Measurements from ENCODE around the gene SKIC8.
"Not testable (repeated sequence)": the region's sequence is repeated elsewhere in the genome, so short reads cannot be mapped to it uniquely, and the experiment has no call there.

SKIC8 gene

DNA sequence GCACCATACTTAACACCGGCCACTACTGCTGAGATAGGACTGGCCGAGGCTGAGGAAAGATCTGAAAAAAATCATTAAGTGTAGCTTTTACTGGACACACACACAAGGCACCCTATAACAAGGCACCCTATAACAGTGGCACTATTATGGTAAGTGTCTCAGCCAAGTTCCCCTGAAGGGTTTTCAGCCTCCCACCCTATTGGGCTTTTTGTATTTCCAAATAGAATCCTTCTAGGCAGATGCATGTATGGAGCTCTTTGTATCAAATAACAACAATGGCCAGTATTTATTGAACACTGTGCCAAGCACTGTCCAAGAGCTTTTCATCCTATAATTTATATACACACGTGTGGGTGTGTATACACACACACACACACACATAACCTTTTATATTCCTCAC lies 41.7 kb downstream of the SKIC8 start:
- 94 to 100% methylated on average over 2 to 3 of the region's 3 CpGs for WGBS, 2 experiments
- no peaks in the 10 kb centered on the region for H3K4me1 ChIP-seq (ENCODE audit: control insufficient read depth, insufficient read depth, low read length)
- H3K4me3 ChIP-seq (ENCODE audit: insufficient read depth, low read depth, low read length), result no peak overlapping the region
- H3K36me3 ChIP-seq (ENCODE audit: control insufficient read depth, insufficient read depth, low read length), result no peaks in the 10 kb centered on the region
- no peak overlapping the region for H3K27ac ChIP-seq (ENCODE audit: insufficient read depth, low read depth, low read length, poor library complexity, severe bottlenecking)
- no peaks in the 10 kb centered on the region for H3K9me3 ChIP-seq (ENCODE audit: control insufficient read depth, low read length)
- H3K27me3 ChIP-seq (ENCODE audit: control insufficient read depth, insufficient read depth, low read length, poor library complexity, severe bottlenecking), result peaks cover 5% of the 10 kb centered on the region

DNA sequence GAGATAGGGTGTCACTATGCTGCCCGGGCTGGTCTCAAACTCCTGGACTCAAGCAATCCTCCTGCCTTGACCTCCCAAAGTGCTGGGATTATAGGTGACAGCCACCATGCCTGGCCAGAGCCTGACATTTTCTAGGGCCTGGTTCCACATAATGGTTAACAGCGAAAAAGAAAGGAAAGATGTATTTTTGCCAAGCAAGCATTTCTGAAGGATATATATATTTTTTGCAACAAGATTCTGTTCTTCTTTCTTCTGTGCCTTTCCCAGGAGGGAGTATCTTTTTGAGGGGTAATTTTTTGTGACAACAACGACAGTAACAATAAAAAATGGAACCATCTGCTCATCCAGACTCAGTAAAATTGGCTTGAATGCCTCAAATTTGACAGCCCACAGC lies 43.4 kb downstream of the SKIC8 start:
- WGBS, 2 experiments, result 70 to 95% methylated on average over 3 of the region's 3 CpGs
- Histone ChIP-seq H3K27ac (ENCODE audit: insufficient read depth, low read depth, low read length, poor library complexity, severe bottlenecking) (no peak overlapping the region), H3K9me3 (ENCODE audit: control insufficient read depth, low read length) (no peaks in the 10 kb centered on the region), H3K4me1 (ENCODE audit: control insufficient read depth, insufficient read depth, low read length) (no peaks in the 10 kb centered on the region), H3K4me3 (ENCODE audit: insufficient read depth, low read depth, low read length) (no peak overlapping the region), H3K36me3 (ENCODE audit: control insufficient read depth, insufficient read depth, low read length) (no peaks in the 10 kb centered on the region), H3K27me3 (ENCODE audit: control insufficient read depth, insufficient read depth, low read length, poor library complexity, severe bottlenecking) (peaks cover under 1% of the 10 kb centered on the region)

DNA sequence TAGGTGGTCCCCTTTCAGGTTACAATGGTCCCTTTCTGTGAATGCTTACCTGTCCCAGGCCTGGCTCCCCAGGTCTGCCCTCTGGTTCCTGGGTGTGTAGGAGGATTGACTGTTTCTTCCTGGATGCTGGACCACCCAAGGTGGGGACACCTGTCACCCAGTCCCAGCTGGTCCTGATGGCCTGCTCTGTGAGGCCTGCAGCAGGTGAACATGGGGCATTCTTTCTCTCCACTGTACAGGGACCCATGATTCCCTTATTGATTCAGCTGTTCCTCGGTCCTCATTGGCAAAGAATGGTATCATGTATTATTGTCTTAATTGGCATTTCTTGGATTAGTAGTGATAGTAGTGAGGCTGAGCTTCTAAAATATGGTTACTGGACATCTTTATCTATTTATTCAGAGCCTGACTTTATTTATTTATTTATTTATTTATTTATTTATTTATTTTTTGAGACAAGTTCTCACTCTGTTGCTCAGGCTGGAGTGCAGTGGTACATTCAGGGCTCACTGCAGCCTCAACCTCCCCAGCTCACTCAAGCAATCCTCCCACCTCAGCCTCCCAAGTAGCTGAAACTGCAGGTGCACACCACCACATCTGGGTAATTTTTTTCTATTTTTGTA lies 43.9 kb downstream of the SKIC8 start:
- Histone ChIP-seq H3K27ac (ENCODE audit: insufficient read depth, low read depth, low read length, poor library complexity, severe bottlenecking) (no peak overlapping the region), H3K36me3 (ENCODE audit: control insufficient read depth, insufficient read depth, low read length) (no peaks in the 10 kb centered on the region), H3K27me3 (ENCODE audit: control insufficient read depth, insufficient read depth, low read length, poor library complexity, severe bottlenecking) (no peaks in the 10 kb centered on the region), H3K4me3 (ENCODE audit: insufficient read depth, low read depth, low read length) (no peak overlapping the region), H3K9me3 (ENCODE audit: control insufficient read depth, low read length) (no peaks in the 10 kb centered on the region), H3K4me1 (ENCODE audit: control insufficient read depth, insufficient read depth, low read length) (no peaks in the 10 kb centered on the region)
- 90 to 95% methylated on average over 1 of the region's 1 CpG for WGBS, 2 experiments

DNA sequence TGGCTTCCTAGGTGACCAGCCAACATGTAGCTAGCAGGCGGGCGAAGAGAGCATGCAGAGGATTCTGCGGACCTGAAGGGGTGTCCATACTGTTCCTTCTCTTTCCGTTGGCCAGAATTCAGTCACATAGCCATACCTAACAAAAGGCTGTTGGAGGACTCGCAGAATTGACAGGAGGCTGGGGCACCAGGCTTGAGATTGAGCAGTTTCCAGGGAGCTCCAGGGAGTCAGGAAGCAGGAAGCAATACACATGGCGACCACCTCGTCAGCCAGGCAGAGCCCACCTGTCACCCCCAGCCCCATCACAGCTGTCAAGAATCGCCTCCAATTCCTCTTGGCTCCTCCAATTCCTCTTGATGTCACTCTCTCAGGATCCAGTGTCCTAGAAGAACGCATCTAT lies 48.3 kb downstream of the SKIC8 start:
- Histone ChIP-seq H3K4me3 (ENCODE audit: insufficient read depth, low read depth, low read length) (no peak overlapping the region), H3K9me3 (ENCODE audit: control insufficient read depth, low read length) (no peaks in the 10 kb centered on the region), H3K36me3 (ENCODE audit: control insufficient read depth, insufficient read depth, low read length) (no peaks in the 10 kb centered on the region), H3K27ac (ENCODE audit: insufficient read depth, low read depth, low read length, poor library complexity, severe bottlenecking) (no peak overlapping the region), H3K4me1 (ENCODE audit: control insufficient read depth, insufficient read depth, low read length) (no peaks in the 10 kb centered on the region), H3K27me3 (ENCODE audit: control insufficient read depth, insufficient read depth, low read length, poor library complexity, severe bottlenecking) (no peaks in the 10 kb centered on the region)
- 85 to 87% methylated on average over 9 of the region's 9 CpGs for WGBS, 2 experiments

DNA sequence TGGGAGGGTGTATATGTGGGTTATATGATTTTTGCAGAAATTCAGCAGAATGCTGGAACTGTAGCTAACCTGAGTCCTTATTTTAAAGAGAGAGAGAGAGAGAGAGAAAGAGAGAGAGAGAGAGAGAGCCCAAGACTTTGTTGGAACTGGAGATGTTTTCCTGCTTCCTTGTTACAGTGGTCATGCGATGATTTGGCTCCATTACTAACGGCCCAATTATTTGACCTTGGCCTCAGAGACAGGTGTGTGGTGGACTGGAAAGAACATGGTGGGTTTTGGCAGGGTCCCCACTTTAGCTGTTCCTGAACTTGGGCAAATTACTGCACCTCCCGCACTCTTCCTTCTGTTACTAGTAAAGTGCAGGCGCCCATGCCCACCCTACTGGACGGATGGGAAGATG lies 50.3 kb downstream of the SKIC8 start:
- WGBS, 2 experiments, result 91 to 95% methylated on average over 5 of the region's 5 CpGs

DNA sequence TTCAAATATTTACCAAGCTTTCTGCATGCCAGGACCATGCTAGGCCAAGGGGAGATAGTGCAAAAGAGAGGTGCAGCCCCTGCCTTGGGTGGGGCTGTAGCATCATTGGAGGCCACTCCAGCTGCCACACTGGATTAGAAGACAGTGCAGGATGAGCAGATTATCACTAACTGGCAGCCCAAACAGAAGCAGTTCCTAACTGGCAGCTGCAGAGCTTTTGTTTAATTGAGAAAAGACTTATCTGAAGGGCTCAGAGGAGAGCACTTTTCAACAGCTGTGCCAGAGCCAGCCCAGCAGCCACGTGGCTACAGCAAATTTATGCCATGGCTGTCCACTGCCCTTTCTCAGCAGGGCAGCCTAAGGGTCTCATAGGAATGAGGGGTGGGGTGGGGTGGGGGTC lies 51.5 kb downstream of the SKIC8 start:
- Histone ChIP-seq H3K9me3 (ENCODE audit: control insufficient read depth, low read length) (no peaks in the 10 kb centered on the region), H3K27ac (ENCODE audit: insufficient read depth, low read depth, low read length, poor library complexity, severe bottlenecking) (no peak overlapping the region), H3K4me1 (ENCODE audit: control insufficient read depth, insufficient read depth, low read length) (peaks cover 8% of the 10 kb centered on the region), H3K4me3 (ENCODE audit: insufficient read depth, low read depth, low read length) (no peak overlapping the region), H3K36me3 (ENCODE audit: control insufficient read depth, insufficient read depth, low read length) (no peaks in the 10 kb centered on the region), H3K27me3 (ENCODE audit: control insufficient read depth, insufficient read depth, low read length, poor library complexity, severe bottlenecking) (no peaks in the 10 kb centered on the region)
- 67 to 71% methylated on average over 1 of the region's 1 CpG for WGBS, 2 experiments

More for the DNA sequence above, 50.3 kb downstream of the SKIC8 start:
- no peaks in the 10 kb centered on the region for H3K27me3 ChIP-seq (ENCODE audit: control insufficient read depth, insufficient read depth, low read length, poor library complexity, severe bottlenecking)
- no peak overlapping the region for H3K4me3 ChIP-seq (ENCODE audit: insufficient read depth, low read depth, low read length)
- H3K9me3 ChIP-seq (ENCODE audit: control insufficient read depth, low read length), result no peaks in the 10 kb centered on the region
- no peak overlapping the region for H3K27ac ChIP-seq (ENCODE audit: insufficient read depth, low read depth, low read length, poor library complexity, severe bottlenecking)
- H3K36me3 ChIP-seq (ENCODE audit: control insufficient read depth, insufficient read depth, low read length), result no peaks in the 10 kb centered on the region
- no peaks in the 10 kb centered on the region for H3K4me1 ChIP-seq (ENCODE audit: control insufficient read depth, insufficient read depth, low read length)

DNA sequence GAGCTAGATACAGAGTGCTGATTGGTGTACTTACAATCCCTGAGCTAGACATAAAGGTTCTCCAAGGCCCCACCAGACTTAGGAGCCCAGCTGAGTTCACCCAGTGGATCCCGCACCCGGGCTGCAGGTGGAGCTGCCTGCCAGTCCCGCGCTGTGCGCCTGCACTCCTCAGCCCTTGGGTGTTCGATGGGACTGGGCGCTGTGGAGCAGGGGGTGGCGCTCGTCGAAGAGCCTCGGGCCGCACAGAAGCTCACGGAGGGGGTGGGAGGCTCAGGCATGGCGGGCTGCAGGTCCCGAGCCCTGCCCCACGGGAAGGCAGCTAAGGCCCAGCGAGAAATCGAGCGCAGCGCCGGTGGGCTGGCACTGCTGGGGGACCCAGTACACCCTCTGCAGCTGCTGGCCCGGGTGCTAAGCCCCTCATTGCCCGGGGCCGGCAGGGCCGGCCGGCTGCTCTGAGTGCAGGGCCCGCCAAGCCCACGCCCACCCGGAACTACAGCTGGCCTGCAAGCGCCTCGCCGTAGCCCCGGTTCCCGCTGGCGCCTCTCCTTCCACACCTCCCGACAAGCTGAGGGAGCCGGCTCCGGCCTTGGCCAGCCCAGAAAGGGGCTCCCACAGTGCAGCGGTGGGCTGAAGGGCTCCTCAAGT lies 53.3 kb downstream of the SKIC8 start:
- 92 to 96% methylated on average over 39 of the region's 39 CpGs for WGBS, 2 experiments
- H3K4me3 ChIP-seq (ENCODE audit: insufficient read depth, low read depth, low read length); H3K27ac ChIP-seq (ENCODE audit: insufficient read depth, low read depth, low read length, poor library complexity, severe bottlenecking); H3K36me3 ChIP-seq (ENCODE audit: control insufficient read depth, insufficient read depth, low read length); H3K4me1 ChIP-seq (ENCODE audit: control insufficient read depth, insufficient read depth, low read length); H3K9me3 ChIP-seq (ENCODE audit: control insufficient read depth, low read length); H3K27me3 ChIP-seq (ENCODE audit: control insufficient read depth, insufficient read depth, low read length, poor library complexity, severe bottlenecking): not testable (repeated sequence)

DNA sequence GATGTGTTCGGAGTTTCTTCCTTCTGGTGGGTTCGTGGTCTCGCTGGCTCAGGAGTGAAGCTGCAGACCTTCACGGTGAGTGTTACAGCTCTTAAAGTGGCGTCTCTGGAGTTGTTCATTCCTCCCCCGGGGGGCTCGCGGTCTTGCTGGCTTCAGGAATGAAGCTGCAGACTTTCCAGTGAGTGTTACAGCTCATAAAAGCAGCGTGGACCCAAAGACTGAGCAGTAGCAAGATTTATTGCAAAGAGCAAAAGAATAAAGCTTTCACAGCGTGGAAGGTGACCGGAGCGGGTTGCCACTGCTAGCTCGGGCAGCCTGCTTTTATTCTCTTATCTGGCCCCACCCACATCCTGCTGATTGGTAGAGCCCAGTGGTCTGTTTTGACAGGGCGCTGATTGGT lies 54.0 kb downstream of the SKIC8 start:
- WGBS, 2 experiments, result 92 to 95% methylated on average over 13 of the region's 14 CpGs
- not testable (repeated sequence) for H3K4me3 ChIP-seq (ENCODE audit: insufficient read depth, low read depth, low read length); H3K4me1 ChIP-seq (ENCODE audit: control insufficient read depth, insufficient read depth, low read length); H3K36me3 ChIP-seq (ENCODE audit: control insufficient read depth, insufficient read depth, low read length); H3K9me3 ChIP-seq (ENCODE audit: control insufficient read depth, low read length); H3K27me3 ChIP-seq (ENCODE audit: control insufficient read depth, insufficient read depth, low read length, poor library complexity, severe bottlenecking); H3K27ac ChIP-seq (ENCODE audit: insufficient read depth, low read depth, low read length, poor library complexity, severe bottlenecking)

DNA sequence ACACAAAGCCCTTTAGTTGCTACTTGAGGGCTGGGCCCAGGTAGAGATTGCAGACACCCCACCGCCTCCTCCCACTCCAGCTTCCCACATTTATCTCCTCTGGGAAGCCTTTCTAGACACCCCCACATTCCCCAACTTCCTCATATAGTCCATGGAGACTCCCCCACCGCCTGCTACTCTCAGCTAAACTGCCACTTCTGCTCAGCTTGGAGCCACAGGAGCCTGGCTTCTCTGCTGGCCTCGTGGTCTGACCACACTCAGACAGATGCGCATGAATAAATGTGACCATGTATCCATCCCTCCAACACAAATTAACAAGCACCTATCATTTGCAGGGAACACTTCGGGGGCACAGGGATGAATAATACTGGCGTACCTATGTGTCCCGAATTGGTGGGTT lies 54.5 kb downstream of the SKIC8 start:
- Histone ChIP-seq H3K4me1 (ENCODE audit: control insufficient read depth, insufficient read depth, low read length) (peaks cover 8% of the 10 kb centered on the region), H3K4me3 (ENCODE audit: insufficient read depth, low read depth, low read length) (no peak overlapping the region), H3K27me3 (ENCODE audit: control insufficient read depth, insufficient read depth, low read length, poor library complexity, severe bottlenecking) (no peaks in the 10 kb centered on the region), H3K9me3 (ENCODE audit: control insufficient read depth, low read length) (no peaks in the 10 kb centered on the region), H3K27ac (ENCODE audit: insufficient read depth, low read depth, low read length, poor library complexity, severe bottlenecking) (no peak overlapping the region), H3K36me3 (ENCODE audit: control insufficient read depth, insufficient read depth, low read length) (no peaks in the 10 kb centered on the region)
- 66 to 69% methylated on average over 7 of the region's 7 CpGs for WGBS, 2 experiments

DNA sequence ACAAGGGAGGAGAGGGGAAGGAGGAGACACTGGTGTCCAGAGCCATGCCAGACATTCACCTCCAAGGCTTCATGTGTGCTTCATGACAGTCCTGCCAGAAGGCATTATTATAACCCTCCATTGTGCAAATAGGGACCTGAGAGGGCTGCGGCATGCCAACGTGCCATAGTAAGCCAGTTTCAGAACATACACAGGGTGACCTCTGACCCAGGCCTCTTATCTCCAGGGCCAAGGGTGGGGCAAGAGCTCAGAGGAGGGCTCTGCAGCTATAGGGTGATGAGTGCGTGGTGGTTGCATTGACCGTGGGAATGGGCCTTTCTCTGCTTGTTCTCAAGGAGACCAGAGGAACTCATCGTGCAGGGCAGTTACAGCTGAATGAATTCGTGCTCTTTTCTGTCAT lies 55.3 kb downstream of the SKIC8 start:
- Histone ChIP-seq H3K27ac (ENCODE audit: insufficient read depth, low read depth, low read length, poor library complexity, severe bottlenecking) (no peak overlapping the region), H3K4me3 (ENCODE audit: insufficient read depth, low read depth, low read length) (no peak overlapping the region), H3K36me3 (ENCODE audit: control insufficient read depth, insufficient read depth, low read length) (no peaks in the 10 kb centered on the region), H3K27me3 (ENCODE audit: control insufficient read depth, insufficient read depth, low read length, poor library complexity, severe bottlenecking) (no peaks in the 10 kb centered on the region), H3K4me1 (ENCODE audit: control insufficient read depth, insufficient read depth, low read length) (peaks cover 8% of the 10 kb centered on the region), H3K9me3 (ENCODE audit: control insufficient read depth, low read length) (no peaks in the 10 kb centered on the region)
- WGBS, 2 experiments, result 90 to 95% methylated on average over 6 of the region's 6 CpGs

All from ectodermal cell (in vitro differentiated cells).